ENCODE measurements around the gene DNAJB5.

DNA sequence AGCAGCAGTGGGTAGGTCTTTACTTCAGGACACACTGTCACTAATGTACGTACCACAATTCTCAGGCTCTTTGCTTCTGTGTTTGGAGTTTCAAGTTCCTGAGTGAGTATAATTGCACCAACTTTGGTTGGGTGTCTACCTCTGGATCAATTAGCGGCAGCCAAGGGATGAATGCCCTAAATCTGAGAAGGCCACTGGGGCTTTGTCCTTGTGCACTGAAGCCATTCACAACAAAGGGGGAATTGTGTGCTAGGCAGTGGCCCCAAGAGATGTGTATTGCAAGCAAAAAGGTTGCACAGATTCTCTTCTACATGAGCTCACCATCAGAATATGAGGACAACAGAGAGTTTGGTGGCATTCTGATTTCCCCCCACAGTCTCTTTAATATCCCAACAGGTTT lies 35.3 kb upstream of the DNAJB5 start:
- TF ChIP-seq, protein P1, sequence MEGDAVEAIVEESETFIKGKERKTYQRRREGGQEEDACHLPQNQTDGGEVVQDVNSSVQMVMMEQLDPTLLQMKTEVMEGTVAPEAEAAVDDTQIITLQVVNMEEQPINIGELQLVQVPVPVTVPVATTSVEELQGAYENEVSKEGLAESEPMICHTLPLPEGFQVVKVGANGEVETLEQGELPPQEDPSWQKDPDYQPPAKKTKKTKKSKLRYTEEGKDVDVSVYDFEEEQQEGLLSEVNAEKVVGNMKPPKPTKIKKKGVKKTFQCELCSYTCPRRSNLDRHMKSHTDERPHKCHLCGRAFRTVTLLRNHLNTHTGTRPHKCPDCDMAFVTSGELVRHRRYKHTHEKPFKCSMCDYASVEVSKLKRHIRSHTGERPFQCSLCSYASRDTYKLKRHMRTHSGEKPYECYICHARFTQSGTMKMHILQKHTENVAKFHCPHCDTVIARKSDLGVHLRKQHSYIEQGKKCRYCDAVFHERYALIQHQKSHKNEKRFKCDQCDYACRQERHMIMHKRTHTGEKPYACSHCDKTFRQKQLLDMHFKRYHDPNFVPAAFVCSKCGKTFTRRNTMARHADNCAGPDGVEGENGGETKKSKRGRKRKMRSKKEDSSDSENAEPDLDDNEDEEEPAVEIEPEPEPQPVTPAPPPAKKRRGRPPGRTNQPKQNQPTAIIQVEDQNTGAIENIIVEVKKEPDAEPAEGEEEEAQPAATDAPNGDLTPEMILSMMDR (IDR thresholded peaks at IDR 0.05; ENCODE audit: insufficient read depth, low read depth, low read length): no peak
- no peak for TF ChIP-seq EZH2 (IDR thresholded peaks at IDR 0.05; ENCODE audit: insufficient read depth, low read length)
